T-helper 2 cell treated with Interferon-gamma antibody and Interleukin-4, amounts not matched to agents 100 ng/mL and 5 ng/mL, for 36 hours (primary cell): Measurements from ENCODE around the gene DUOX2. TPM values are rescaled to one million over a fixed set of nuclear protein-coding genes. Genes with fewer than 3 reads are reported as not detected.
"Not testable (repeated sequence)": the region's sequence is repeated elsewhere in the genome, so short reads cannot be mapped to it uniquely, and the experiment has no call there.

Experiments
- intact Hi-C: fragments of 100-400 bp; cut with micrococcal nuclease; formaldehyde crosslinking; loops from one replicate; pipeline ENCODE4 v1.15.1; 2023
- total RNA-seq: library from RNA; stranded (reverse); gene quantifications from 2 replicates; pipeline ENCODE4 v1.2.3, GENCODE V29; 2022

The DUOX2 gene
- total RNA-seq, 1 donor from 2014 or later = not detected

- intact Hi-C loops = loop anchor here (10.0 kb wide), 1 partner anchor 274 kb away; no protein-coding TSS in a partner anchor
These were observed 6.4 kb upstream of the DUOX2 start for GRCh38 chr15:45120081-45120972.

GRCh38 chr15:45118996-45119395 is 5.0 kb upstream of the DUOX2 start:
- intact Hi-C loops = no loop called here

- intact Hi-C loops = no loop called here
These were observed 4.2 kb upstream of the DUOX2 start for GRCh38 chr15:45118131-45118588.

GRCh38 chr15:45117308-45118130 is 3.5 kb upstream of the DUOX2 start:
- intact Hi-C loops = no loop called here

- intact Hi-C loops = no loop called here
These were observed 2.7 kb upstream of the DUOX2 start for GRCh38 chr15:45116482-45117307.

GRCh38 chr15:45116006-45116481 is 2.1 kb upstream of the DUOX2 start:
- intact Hi-C loops = no loop called here

- intact Hi-C loops = no loop called here
These were observed 1.4 kb upstream of the DUOX2 start for GRCh38 chr15:45115312-45115820.

- intact Hi-C loops = no loop called here
These were observed 746 bp upstream of the DUOX2 start for GRCh38 chr15:45114751-45115085.

GRCh38 chr15:45113380-45113990 is 487 bp downstream of the DUOX2 start:
- intact Hi-C loops = no loop called here

- intact Hi-C loops = no loop called here
These were observed 1.2 kb downstream of the DUOX2 start for GRCh38 chr15:45112591-45113379.

- intact Hi-C loops = no loop called here
These were observed 1.8 kb downstream of the DUOX2 start for GRCh38 chr15:45112143-45112590.

GRCh38 chr15:45111390-45112142 is 2.4 kb downstream of the DUOX2 start:
- intact Hi-C loops = no loop called here

- intact Hi-C loops = no loop called here
These were observed 3.6 kb downstream of the DUOX2 start for GRCh38 chr15:45110256-45110820.

- intact Hi-C loops = no loop called here
These were observed 5.9 kb downstream of the DUOX2 start for GRCh38 chr15:45107941-45108630.

GRCh38 chr15:45106002-45106790 is 7.8 kb downstream of the DUOX2 start:
- intact Hi-C loops = no loop called here

GRCh38 chr15:45105586-45105985 is 8.4 kb downstream of the DUOX2 start:
- intact Hi-C loops = no loop called here

- intact Hi-C loops = not testable (repeated sequence)
These were observed 9.8 kb downstream of the DUOX2 start for GRCh38 chr15:45104170-45104569.
